WTC11 (cell line): ENCODE results near the gene ZEB2.

ENCODE experiments used
- CTCF ChIP-seq: fragments of 200-600 bp; IDR thresholded peaks from 2 replicates; pipeline ENCODE4 v1.8.0; 2022; ENCODE audit warnings: antibody characterized with exemption
- E2F5 ChIP-seq: sonication (generic); formaldehyde crosslinking; IDR thresholded peaks from 2 replicates; pipeline ENCODE4 v1.8.1; 2022; ENCODE audit warnings: mild to moderate bottlenecking, moderate library complexity, missing genetic modification reagents
- IRF1 ChIP-seq: sonication (generic); formaldehyde crosslinking; IDR thresholded peaks from 2 replicates; pipeline ENCODE4 v1.8.0; 2023; ENCODE audit warnings: missing genetic modification reagents
- ZNF138 ChIP-seq: sonication (generic); formaldehyde crosslinking; conservative IDR thresholded peaks from 2 replicates; pipeline ENCODE4 v1.8.1; 2022; ENCODE audit warnings: mild to moderate bottlenecking, moderate library complexity, missing genetic modification reagents
- ZNF512 ChIP-seq: sonication (generic); formaldehyde crosslinking; IDR thresholded peaks from 2 replicates; pipeline ENCODE4 v1.8.1; 2022; ENCODE audit warnings: missing genetic modification reagents, borderline replicate concordance

- TF ChIP-seq IRF1 (CRISPR knock-in tag) = no peak
- TF ChIP-seq CTCF = no peak
- TF ChIP-seq E2F5 (CRISPR knock-in tag) = no peak
- TF ChIP-seq ZNF512 (CRISPR knock-in tag) = no peak
- TF ChIP-seq ZNF138 = no peak
These were observed 50.1 kb downstream of the ZEB2 start for GRCh38 chr2:144469798-144470197.
